IMR-90 (cell line): Measurements from ENCODE around the gene FOXO6. TPM values are rescaled to one million over a fixed set of nuclear protein-coding genes. Genes with fewer than 3 reads are reported as not detected.

Source experiments
- ATAC-seq: fragments of 200-7000 bp; cut with Tn5 transposase; 2 replicates; pipeline ENCODE4 v1.9.1; 2020; ENCODE audit warnings: low read depth, mild to moderate bottlenecking, moderate library complexity
- BruUV-seq: library from RNA; stranded (reverse); fragments of 400-500 nt; replicated peaks from 2 replicates; lab custom pipeline; 2021; lab: Mats Ljungman, UMichigan
- CTCF ChIA-PET: fragments of 300-600 bp; formaldehyde crosslinking; extraction: SDS; loops from one replicate; lab custom pipeline; 2021; ENCODE audit warnings: antibody characterized with exemption; lab: Yijun Ruan, JAX
- POLR2A ChIA-PET: fragments of 300-600 bp; sonication (Branson Sonifier 250); formaldehyde crosslinking; loops from one replicate; lab custom pipeline; 2022; ENCODE audit warnings: antibody characterized with exemption; ENCODE audit not compliant: unreplicated experiment; lab: Charles Lee
- DNase-seq: peaks from one replicate; pipeline ENCODE4 v3.0.0; 2013
- H2AFZ ChIP-seq: replicated peaks from 2 replicates; pipeline ENCODE3; 2013; ENCODE audit warnings: low read length, mild to moderate bottlenecking; ENCODE audit not compliant: poor library complexity
- H2AK5ac ChIP-seq: 2 replicates; pipeline ENCODE4 v1.6.1; 2013; ENCODE audit warnings: low read depth, low read length, inconsistent platforms
- H2AK9ac ChIP-seq: replicated peaks from 2 replicates; pipeline ENCODE3; 2013; ENCODE audit warnings: mild to moderate bottlenecking, low read depth, low read length, moderate library complexity; ENCODE audit not compliant: poor library complexity
- H2BK120ac ChIP-seq: 2 replicates; pipeline ENCODE4 v1.6.1; 2013; ENCODE audit warnings: low read depth, low read length, inconsistent platforms
- H2BK15ac ChIP-seq: 3 replicates; pipeline ENCODE4 v1.6.1; 2013; ENCODE audit warnings: low read depth, low read length, inconsistent platforms
- H2BK20ac ChIP-seq: 2 replicates; pipeline ENCODE4 v1.6.1; 2013; ENCODE audit warnings: low read depth, mild to moderate bottlenecking, inconsistent platforms, low read length, moderate library complexity
- H2BK5ac ChIP-seq: 2 replicates; pipeline ENCODE4 v1.6.1; 2013; ENCODE audit warnings: mild to moderate bottlenecking, low read depth, low read length, inconsistent platforms; ENCODE audit not compliant: poor library complexity, severe bottlenecking
- H3K14ac ChIP-seq: replicated peaks from 2 replicates; pipeline ENCODE4 v1.6.1; 2013; ENCODE audit warnings: low read depth, low read length, inconsistent platforms
- H3K18ac ChIP-seq: 2 replicates; pipeline ENCODE4 v1.6.1; 2013; ENCODE audit warnings: low read depth, low read length, control low read depth
- H3K23ac ChIP-seq: 2 replicates; pipeline ENCODE4 v1.6.1; 2013; ENCODE audit warnings: low read depth, low read length, inconsistent platforms
- H3K27ac ChIP-seq: 2 replicates; pipeline ENCODE4 v1.5.1; 2013; ENCODE audit warnings: mild to moderate bottlenecking, control low read depth, low read length; ENCODE audit not compliant: insufficient read depth
- H3K27me3 ChIP-seq: 2 replicates; pipeline ENCODE4 v1.6.1; 2013; ENCODE audit warnings: low read length; ENCODE audit not compliant: control insufficient read depth, insufficient read depth
- H3K36me3 ChIP-seq: 2 replicates; pipeline ENCODE4 v1.6.1; 2013; ENCODE audit warnings: low read length, mixed read lengths; ENCODE audit not compliant: control insufficient read depth, insufficient read depth
- H3K4ac ChIP-seq: 2 replicates; pipeline ENCODE4 v1.6.1; 2013; ENCODE audit warnings: low read depth, low read length, inconsistent platforms
- H3K4me1 ChIP-seq: 2 replicates; pipeline ENCODE4 v1.6.1; 2013; ENCODE audit warnings: low read length, mixed read lengths; ENCODE audit not compliant: control insufficient read depth, insufficient read depth
- H3K4me2 ChIP-seq: 2 replicates; pipeline ENCODE4 v1.6.1; 2013; ENCODE audit warnings: low read depth, mild to moderate bottlenecking, control low read depth, low read length, moderate library complexity
- H3K4me3 ChIP-seq: 2 replicates; pipeline ENCODE4 v1.5.1; 2013; ENCODE audit warnings: low read depth, mild to moderate bottlenecking, control low read depth, low read length, moderate library complexity; ENCODE audit not compliant: insufficient read depth
- H3K56ac ChIP-seq: 2 replicates; pipeline ENCODE4 v1.6.1; 2013; ENCODE audit warnings: low read length, inconsistent platforms; ENCODE audit not compliant: insufficient read depth; ENCODE audit errors: extremely low read depth
- H3K79me1 ChIP-seq, 2 experiments: 2 replicates each; pipeline ENCODE4 v1.6.1; 2013; ENCODE audit warnings: low read length in 2 of 2, inconsistent platforms in 1 of 2, low read depth in 1 of 2
- H3K9ac ChIP-seq: 2 replicates; pipeline ENCODE4 v1.6.1; 2013; ENCODE audit warnings: low read depth, low read length, control low read depth
- H3K9me1 ChIP-seq: 2 replicates; pipeline ENCODE4 v1.6.1; 2013; ENCODE audit warnings: low read length, inconsistent platforms; ENCODE audit not compliant: insufficient read depth
- H3K9me3 ChIP-seq: 2 replicates; pipeline ENCODE4 v1.6.1; 2013; ENCODE audit warnings: low read length; ENCODE audit not compliant: control insufficient read depth, insufficient read depth
- H4K20me1 ChIP-seq: 2 replicates; pipeline ENCODE4 v1.6.1; 2013; ENCODE audit warnings: low read length, inconsistent platforms; ENCODE audit not compliant: insufficient read depth
- H4K5ac ChIP-seq: 2 replicates; pipeline ENCODE4 v1.6.1; 2013; ENCODE audit warnings: mild to moderate bottlenecking, low read depth, low read length, control low read depth
- H4K8ac ChIP-seq, 2 experiments: 2 replicates each; pipeline ENCODE4 v1.6.1; 2013; ENCODE audit warnings: low read depth in 2 of 2, low read length in 2 of 2, control low read depth in 1 of 2, inconsistent platforms in 1 of 2
- H4K91ac ChIP-seq: 2 replicates; pipeline ENCODE4 v1.6.1; 2013; ENCODE audit warnings: low read depth, low read length, inconsistent platforms; ENCODE audit not compliant: insufficient read depth
- BHLHE40 ChIP-seq: fragments of 150-350 bp; IDR thresholded peaks from 2 replicates; pipeline ENCODE4 v1.6.1; 2016; ENCODE audit warnings: mild to moderate bottlenecking, low read depth, low read length
- CEBPB ChIP-seq: IDR thresholded peaks from 2 replicates; pipeline ENCODE4 v1.6.1; 2012; ENCODE audit warnings: low read depth, low read length, improper control_type of control experiment
- CHD1 ChIP-seq: IDR thresholded peaks from 2 replicates; pipeline ENCODE4 v1.6.1; 2012; ENCODE audit warnings: low read depth, low read length, improper control_type of control experiment
- CTCF ChIP-seq: conservative IDR thresholded peaks from 2 replicates; pipeline ENCODE4 v1.5.1; 2012; ENCODE audit warnings: mild to moderate bottlenecking, low read depth, low read length, improper control_type of control experiment
- ELK1 ChIP-seq: fragments of 150-350 bp; IDR thresholded peaks from 2 replicates; pipeline ENCODE4 v1.6.1; 2016; ENCODE audit warnings: low read depth, mild to moderate bottlenecking, low read length, moderate library complexity, borderline replicate concordance
- FOS ChIP-seq: fragments of 150-350 bp; IDR thresholded peaks from 2 replicates; pipeline ENCODE4 v1.6.1; 2016; ENCODE audit warnings: low read depth, low read length
- MAFK ChIP-seq: IDR thresholded peaks from 2 replicates; pipeline ENCODE4 v1.6.1; 2012; ENCODE audit warnings: low read depth, low read length, improper control_type of control experiment
- MAZ ChIP-seq: IDR thresholded peaks from 2 replicates; pipeline ENCODE4 v1.6.1; 2012; ENCODE audit warnings: low read depth, mild to moderate bottlenecking, low read length, improper control_type of control experiment, moderate library complexity, borderline replicate concordance
- MXI1 ChIP-seq: IDR thresholded peaks from 2 replicates; pipeline ENCODE4 v1.6.1; 2012; ENCODE audit warnings: low read depth, mild to moderate bottlenecking, low read length, moderate library complexity, borderline replicate concordance
- NFE2L2 ChIP-seq: fragments of 150-350 bp; IDR thresholded peaks from 2 replicates; pipeline ENCODE4 v1.6.1; 2016; ENCODE audit warnings: low read depth, mild to moderate bottlenecking, low read length
- RAD21 ChIP-seq: IDR thresholded peaks from 2 replicates; pipeline ENCODE4 v1.6.1; 2012; ENCODE audit warnings: low read length, improper control_type of control experiment
- RCOR1 ChIP-seq: IDR thresholded peaks from 2 replicates; pipeline ENCODE4 v1.6.1; 2012; ENCODE audit warnings: mild to moderate bottlenecking, low read length, improper control_type of control experiment; ENCODE audit not compliant: insufficient replicate concordance
- WGBS, 2 experiments: methylation state at CpG; one replicate each; pipeline versions ENCODE4 v1.1.5 to v1.1.7; 2013; ENCODE audit warnings: missing lambda C conversion rate in 2 of 2; ENCODE audit not compliant: insufficient read length in 1 of 2; ENCODE audit errors: extremely low coverage in 2 of 2; 5-methylcytosine and 5-hydroxymethylcytosine counted together
- dilution Hi-C: fragments of 300-500 bp; cut with HindIII; formaldehyde crosslinking; loops from one replicate; pipeline ENCODE4 v1.14.3; 2018; ENCODE audit warnings: low sequenced_read_pairs; ENCODE audit not compliant: unreplicated experiment
- in situ Hi-C: fragments of 300-500 bp; cut with MboI; formaldehyde crosslinking; loops from 3 replicates; pipeline ENCODE4 v1.14.3; 2019; ENCODE audit warnings: low sequenced_read_pairs, inconsistent platforms, mixed read lengths
- intact Hi-C: fragments of 100-400 bp; cut with micrococcal nuclease; formaldehyde crosslinking; loops from 2 replicates; pipeline ENCODE4 v1.10.0; 2022
- polyA plus RNA-seq, 3 experiments: library from polyadenylated mRNA; depleted of rRNA; stranded (reverse); fragments of >200 nt; gene quantifications; 2 replicates each; pipeline ENCODE4 v1.2.3, GENCODE V29; 2012; ENCODE audit warnings: low replicate concordance in 1 of 3
- total RNA-seq: library from RNA; depleted of rRNA; stranded (reverse); fragments of >200 nt; gene quantifications from 2 replicates; pipeline ENCODE4 v1.2.3, GENCODE V29; 2012
- TF ChIP-seq, protein P1 (sequence below): fragments of 150-350 bp; IDR thresholded peaks from 2 replicates; pipeline ENCODE4 v1.6.1; 2017; ENCODE audit warnings: mild to moderate bottlenecking, antibody characterized with exemption, low read length, low read depth

The FOXO6 gene
- total and polyA plus RNA-seq, 2 of the 4 experiments (the other 2 are of a cell fraction), result not detected

GRCh38 chr1:41386196-41386663 lies 25.0 kb downstream of the FOXO6 start:
- ChIA-PET CTCF (no interaction called here), POLR2A (no interaction called here)
- H3K4me2 ChIP-seq, result no peak overlapping the region
- H3K9me1 ChIP-seq, result no peaks in the 10 kb centered on the region
- H2AFZ ChIP-seq, result no peak overlapping the region
- dilution Hi-C loops, result no loop called here
- no peak for TF ChIP-seq NFE2L2
- TF ChIP-seq CHD1, result no peak
- TF ChIP-seq RCOR1, result no peak
- no peak for TF ChIP-seq FOS
- no peak for TF ChIP-seq BHLHE40
- TF ChIP-seq, protein P1, sequence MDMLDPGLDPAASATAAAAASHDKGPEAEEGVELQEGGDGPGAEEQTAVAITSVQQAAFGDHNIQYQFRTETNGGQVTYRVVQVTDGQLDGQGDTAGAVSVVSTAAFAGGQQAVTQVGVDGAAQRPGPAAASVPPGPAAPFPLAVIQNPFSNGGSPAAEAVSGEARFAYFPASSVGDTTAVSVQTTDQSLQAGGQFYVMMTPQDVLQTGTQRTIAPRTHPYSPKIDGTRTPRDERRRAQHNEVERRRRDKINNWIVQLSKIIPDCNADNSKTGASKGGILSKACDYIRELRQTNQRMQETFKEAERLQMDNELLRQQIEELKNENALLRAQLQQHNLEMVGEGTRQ, result no peak
- TF ChIP-seq ELK1, result no peak
- TF ChIP-seq RAD21, result no peak
- no peak for TF ChIP-seq MXI1
- no peak for TF ChIP-seq CTCF
- TF ChIP-seq MAZ, result no peak
- no peak for TF ChIP-seq MAFK
- no peak for TF ChIP-seq CEBPB
- no peak overlapping the region for H3K27ac ChIP-seq
- ATAC-seq (no peak), DNase-seq (no peak)
- no peak overlapping the region for H4K5ac ChIP-seq
- no peak overlapping the region for H3K18ac ChIP-seq
- no peak overlapping the region for H3K23ac ChIP-seq
- peaks cover 86% of the 10 kb centered on the region for H3K27me3 ChIP-seq
- no peak overlapping the region for H2BK5ac ChIP-seq
- no peak overlapping the region for H3K4me3 ChIP-seq
- no peak overlapping the region for H3K14ac ChIP-seq
- no TSS peak for BruUV-seq
- no peak overlapping the region for H2BK120ac ChIP-seq
- H3K36me3 ChIP-seq, result no peaks in the 10 kb centered on the region
- no peak overlapping the region for H3K56ac ChIP-seq
- H3K4me1 ChIP-seq, result peaks cover 2% of the 10 kb centered on the region; the same call in 1 of the 2 replicates
- 10 to 88% methylated on average over 1 to 7 of the region's 7 CpGs for WGBS, 2 experiments
- H4K91ac ChIP-seq, result no peak overlapping the region
- no peak overlapping the region for H2BK20ac ChIP-seq
- no peak overlapping the region for H2BK15ac ChIP-seq
- no peak overlapping the region for H2AK5ac ChIP-seq
- in situ Hi-C loops, result no loop called here
- H3K9ac ChIP-seq, result no peak overlapping the region
- peaks cover 2% of the 10 kb centered on the region; the same call in 1 of the 2 replicates for H3K9me3 ChIP-seq
- H4K20me1 ChIP-seq, result no peaks in the 10 kb centered on the region; the same call in 1 of the 2 replicates
- H2AK9ac ChIP-seq, result no peak overlapping the region
- H4K8ac ChIP-seq, result no peak overlapping the region
- no peaks in the 10 kb centered on the region for H3K79me1 ChIP-seq
- no peak overlapping the region for H3K4ac ChIP-seq
- intact Hi-C loops, result no loop called here
